GM19324 (cell line): ENCODE results near the gene ITGB8.

Experiments
- ATAC-seq: cut with Tn5 transposase; IDR thresholded peaks from one replicate; pipeline ENCODE4 v1.9.1; 2021; ENCODE audit warnings: mild to moderate bottlenecking, moderate library complexity; ENCODE audit not compliant: unreplicated experiment, low FRiP score

Gene ITGB8

GRCh38 chr7:20449176-20449575, 118.5 kb downstream of the ITGB8 start:
- no peak for ATAC-seq

GRCh38 chr7:20450536-20450935, 119.8 kb downstream of the ITGB8 start:
- no peak for ATAC-seq

- ATAC-seq: no peak
These were observed 123.5 kb downstream of the ITGB8 start for GRCh38 chr7:20454202-20454601.

GRCh38 chr7:20456701-20457100, 126.0 kb downstream of the ITGB8 start:
- no peak for ATAC-seq

GRCh38 chr7:20458521-20458920, 127.8 kb downstream of the ITGB8 start:
- ATAC-seq: no peak

GRCh38 chr7:20459419-20459818, 128.7 kb downstream of the ITGB8 start:
- no peak for ATAC-seq

GRCh38 chr7:20464891-20465290, 134.2 kb downstream of the ITGB8 start:
- no peak for ATAC-seq
